Umbilical cord (tissue), 2 donors: Measurements from ENCODE around the gene MYADML2. TPM values are rescaled to one million over a fixed set of nuclear protein-coding genes. Genes with fewer than 3 reads are reported as not detected.

Source experiments
- DNase-seq: peaks from one replicate; pipeline ENCODE4 v3.0.0-alpha.2; 2015; ENCODE audit warnings: low spot score
- total RNA-seq: library from RNA; depleted of rRNA; stranded (reverse); fragments of >200 nt; gene quantifications from one replicate; pipeline ENCODE4 v1.2.3, GENCODE V29; 2014; ENCODE audit warnings: low replicate concordance; ENCODE audit not compliant: insufficient read depth

The MYADML2 gene
- total RNA-seq, 1 donor from 2014 or later, result 0.72 TPM

DNA sequence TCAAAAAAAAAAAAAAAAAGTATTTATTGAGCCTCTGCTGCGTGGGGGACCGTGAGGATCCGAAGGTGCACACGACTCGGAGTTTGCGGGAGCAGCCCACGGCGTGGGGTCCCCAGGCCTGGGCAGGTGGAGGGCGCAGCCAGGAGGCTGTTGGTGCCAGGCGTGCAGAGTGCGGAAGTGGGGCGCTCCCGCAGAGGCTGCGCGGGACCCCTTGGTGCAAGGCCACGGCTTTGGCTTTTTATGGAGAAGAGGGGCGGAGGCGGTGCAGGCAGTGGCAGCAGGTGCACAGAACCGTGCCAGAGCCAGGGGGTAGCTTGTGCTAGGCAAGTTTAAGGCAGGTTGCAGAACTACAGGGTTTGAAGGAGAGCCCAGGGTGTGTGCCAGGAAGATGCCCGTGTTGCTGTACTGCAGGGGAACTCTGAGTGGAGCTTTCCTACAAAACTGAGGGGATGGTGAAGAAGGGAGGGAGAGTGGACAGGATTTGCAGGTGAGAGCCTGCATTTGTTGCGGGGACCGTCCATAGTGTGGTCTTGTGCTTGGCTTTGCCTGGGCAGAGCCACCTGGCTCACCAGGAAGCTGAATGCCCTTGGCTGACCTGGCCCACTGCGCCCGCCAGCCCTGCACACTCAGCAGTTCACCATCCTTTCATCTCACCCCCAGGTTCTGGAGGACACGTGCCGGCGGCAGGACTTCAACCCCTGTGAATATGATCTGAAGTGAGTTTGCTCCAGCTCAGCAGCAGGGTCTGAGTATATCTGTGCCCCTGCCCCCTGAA lies 31.7 kb upstream of the MYADML2 start:
- DNase-seq, result no peak

DNA sequence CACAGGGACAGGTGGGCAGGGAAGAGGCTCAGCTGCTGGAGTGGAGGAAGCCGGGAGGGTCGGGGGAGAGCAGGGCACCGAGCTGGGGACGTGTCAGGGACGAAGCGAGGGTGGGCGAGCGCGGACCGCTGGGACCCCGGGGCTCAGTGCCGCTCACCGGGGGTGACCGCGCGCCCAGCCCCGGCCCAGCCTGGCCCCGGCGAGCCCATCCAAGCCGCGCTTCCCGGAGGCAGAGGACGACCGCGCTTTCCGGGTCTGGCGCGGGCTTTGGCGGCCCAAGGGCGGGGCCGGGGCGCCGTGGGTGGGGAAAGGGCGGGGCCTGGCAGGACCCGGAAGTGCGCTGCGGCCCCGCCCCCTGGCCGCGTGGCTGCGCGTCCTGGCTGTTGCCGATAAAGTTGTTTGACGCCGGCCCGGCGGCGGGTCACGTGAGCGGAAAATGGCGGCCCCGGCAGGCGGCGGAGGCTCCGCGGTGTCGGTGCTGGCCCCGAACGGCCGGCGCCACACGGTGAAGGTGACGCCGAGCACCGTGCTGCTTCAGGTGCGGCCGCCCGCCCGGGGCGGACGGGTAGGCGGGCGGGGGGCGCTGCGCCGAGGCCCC lies 30.3 kb upstream of the MYADML2 start, which contains the start of gene ASPSCR1:
Gene ASPSCR1 (plus strand): TSS at position 419 of the 598 bp plus-strand sequence. CDS start 18 bp downstream, at position 437.
- peak; percentile 91 for DNase-seq

GRCh38 chr17:81976332-81977210 lies 29.5 kb upstream of the MYADML2 start:
- DNase-seq, result no peak

GRCh38 chr17:81973432-81973831 lies 26.4 kb upstream of the MYADML2 start:
- DNase-seq, result no peak

DNA sequence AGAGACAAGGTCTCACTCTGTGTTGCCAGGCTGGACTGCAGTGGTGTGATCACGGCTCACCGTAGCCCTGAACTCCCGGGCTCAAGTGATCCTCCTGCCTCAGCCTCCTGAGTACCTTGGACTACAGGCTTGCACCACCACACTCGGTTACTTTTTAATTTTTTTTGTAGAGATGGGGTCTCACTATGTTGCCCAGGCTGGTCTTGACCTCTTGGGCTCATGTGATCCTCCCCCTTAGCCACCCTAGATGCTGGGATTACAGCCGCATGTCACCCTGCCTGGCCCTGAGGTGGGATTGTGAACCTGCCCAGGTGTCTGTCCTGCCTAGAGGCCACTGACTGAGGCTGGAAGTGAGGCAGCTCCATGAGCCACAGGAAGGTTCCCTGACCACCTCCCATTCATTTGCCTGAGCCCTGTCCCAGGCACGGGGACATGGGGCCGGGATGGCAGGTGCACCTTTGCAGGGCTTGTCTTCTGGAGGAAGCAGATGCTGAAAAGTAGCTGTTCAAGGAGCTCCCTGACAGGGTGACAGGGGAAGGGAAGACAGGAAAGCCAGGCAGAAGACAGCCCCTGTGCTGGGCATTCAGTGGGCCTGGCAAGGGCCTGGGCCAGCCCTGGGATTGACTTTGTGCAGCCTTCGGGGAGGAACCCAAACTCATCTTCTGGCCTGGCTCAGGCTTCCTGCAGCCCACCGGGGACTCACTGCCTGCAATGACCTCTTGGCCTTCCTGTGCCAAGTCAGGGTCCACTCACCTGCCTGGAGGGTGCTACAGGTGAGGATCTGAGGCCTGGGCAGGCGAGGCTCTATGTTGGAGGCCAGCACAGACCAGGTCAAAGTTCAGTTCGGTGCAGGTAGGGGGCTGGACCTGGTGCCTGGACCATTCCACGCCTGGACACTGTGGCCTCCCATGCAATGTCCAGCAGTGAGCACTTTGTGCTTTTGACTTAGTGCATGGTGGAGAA lies 22.1 kb upstream of the MYADML2 start:
- DNase-seq, result no peak

DNA sequence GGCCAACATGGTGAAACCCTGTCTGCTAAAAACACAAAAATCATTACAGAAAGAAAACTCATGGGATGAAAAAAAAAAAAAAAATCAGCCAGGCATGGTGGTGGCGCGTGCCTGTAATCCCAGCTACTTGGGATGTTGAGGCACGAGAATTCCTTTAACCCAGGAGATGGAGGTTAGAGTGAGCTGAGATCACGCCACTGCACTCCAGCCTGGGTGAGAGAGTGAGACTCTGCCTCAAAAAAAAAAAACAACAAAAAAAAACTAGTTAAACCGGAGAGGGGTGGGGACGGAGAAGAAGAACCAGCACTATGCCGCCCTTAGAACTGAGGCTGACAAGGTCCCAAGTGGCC lies 21.3 kb upstream of the MYADML2 start:
- DNase-seq, result no peak

DNA sequence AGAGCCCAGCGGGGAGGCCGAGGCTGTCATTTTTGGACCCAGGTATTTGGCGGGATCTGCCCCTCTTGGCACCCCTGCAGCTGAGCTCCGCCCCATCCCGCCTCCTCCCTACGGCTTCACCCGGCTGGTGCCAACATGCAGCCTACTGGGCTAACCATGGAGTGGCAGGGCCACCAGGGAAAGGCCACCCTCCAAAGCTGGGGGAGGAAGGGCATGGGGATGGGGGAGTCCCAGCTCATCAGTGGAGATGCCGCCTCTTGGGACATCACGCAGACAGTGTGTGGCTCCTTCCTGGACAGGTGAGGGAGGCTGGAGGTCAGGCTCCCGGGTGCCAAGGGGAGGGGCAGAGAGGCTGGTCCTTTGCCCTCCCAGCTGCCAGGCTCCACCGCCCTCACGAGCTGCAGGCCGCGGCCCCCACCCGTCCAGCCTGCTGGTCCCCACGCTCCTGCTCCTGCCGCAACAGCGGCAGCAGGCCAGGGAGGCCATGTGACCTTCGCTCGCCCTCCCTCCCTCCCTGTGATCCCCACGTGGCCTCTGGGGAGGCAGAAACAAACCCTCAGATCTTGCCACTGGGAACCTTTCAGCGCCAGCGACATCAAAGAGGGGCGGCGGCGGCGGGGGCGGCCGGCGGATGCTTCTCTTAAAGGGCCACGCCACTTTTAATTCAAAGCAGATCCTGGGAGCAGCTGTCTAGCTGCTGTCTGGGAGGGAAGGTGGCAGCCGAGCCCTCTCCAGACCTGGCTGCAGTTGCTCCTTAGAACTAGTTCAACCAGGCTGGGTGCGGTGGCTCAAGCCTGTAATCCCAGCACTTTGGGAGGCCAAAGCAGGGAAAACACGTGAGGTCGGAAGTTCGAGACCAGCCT lies 20.7 kb upstream of the MYADML2 start:
- peak; percentile 94 for DNase-seq

GRCh38 chr17:81967244-81967532 lies 20.2 kb upstream of the MYADML2 start:
- DNase-seq, result no peak

- DNase-seq, result peak; percentile 85
Observed at GRCh38 chr17:81966343-81967243, 19.6 kb upstream of the MYADML2 start.

- no peak for DNase-seq
Observed at GRCh38 chr17:81964081-81964849, 17.2 kb upstream of the MYADML2 start.

- no peak for DNase-seq
Observed at GRCh38 chr17:81962499-81963441, 15.7 kb upstream of the MYADML2 start.

GRCh38 chr17:81961521-81962498 lies 14.8 kb upstream of the MYADML2 start:
- no peak for DNase-seq

DNA sequence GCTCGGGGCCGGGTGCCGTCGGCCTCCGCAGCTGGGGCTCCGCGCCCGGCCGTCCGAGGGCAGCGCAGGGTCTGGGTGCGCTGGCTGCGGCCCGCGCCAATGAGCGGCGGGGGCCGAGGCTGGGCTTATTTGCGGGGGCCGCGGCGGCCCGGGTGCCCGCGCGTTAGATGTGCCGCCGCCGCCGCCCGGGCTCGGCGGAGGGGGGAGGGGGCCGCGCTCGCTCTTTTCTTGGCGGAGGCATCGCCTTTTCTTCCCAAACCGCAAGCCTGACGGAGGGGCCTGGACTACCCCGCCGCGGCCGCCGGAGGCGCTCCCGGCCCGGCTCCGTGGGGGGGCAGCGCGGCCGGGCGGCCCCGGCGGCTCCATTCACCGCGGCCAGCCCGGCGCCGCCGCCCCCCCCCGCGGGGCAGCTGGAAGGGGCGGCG lies 14.1 kb upstream of the MYADML2 start, which contains the start of gene NOTUM:
Gene NOTUM (minus strand): TSS at position 101 of the 425 bp plus-strand sequence. CDS start 278 bp downstream, outside the sequence.
- no peak for DNase-seq

DNA sequence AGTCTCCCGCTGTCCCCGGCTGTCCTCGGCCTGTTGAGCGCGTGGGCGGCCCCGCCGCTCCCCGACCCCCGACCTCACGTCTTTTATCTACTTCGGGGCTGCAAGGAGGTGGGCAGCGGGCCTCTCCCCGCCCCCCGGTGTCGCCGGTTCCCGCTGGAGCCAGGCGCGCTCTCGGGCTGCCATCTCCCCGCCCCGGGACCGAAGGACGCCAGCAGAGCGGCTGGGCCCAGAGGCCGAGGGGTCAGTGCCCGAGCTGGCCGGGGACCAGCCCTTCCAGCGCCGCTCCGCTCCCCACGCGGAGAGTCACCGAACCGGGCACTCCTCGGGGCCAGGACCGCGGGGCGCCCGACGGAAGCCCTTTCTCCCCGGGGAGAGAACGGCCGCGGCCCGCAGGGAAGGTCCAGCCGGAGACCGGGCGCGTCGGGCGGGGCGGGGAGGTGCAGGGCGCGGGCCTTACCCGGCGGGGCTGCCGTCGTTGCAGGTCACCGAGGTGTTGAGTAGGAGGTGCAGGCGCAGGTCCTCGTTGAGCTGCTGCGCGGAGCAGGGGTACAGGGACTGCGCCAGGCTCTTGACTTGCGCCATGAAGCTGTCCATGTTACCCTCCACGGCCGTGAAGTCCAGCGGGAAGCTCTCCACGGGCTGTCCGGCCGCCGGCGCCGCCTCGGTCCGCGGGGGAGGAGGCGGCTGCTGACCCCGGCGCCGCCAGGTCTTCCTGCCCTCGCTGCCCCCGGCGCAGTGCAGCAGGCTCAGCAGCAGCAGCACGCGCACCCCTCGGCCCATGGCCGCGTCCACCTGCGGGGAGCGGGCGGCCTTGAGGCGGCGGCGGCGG lies 13.3 kb upstream of the MYADML2 start:
- no peak for DNase-seq
